ENCODE results near the gene TMC8.
"Not testable (repeated sequence)": the region's sequence is repeated elsewhere in the genome, so short reads cannot be mapped to it uniquely, and the experiment has no call there.

The TMC8 gene

GRCh38 chr17:78111016-78111726 lies 19.4 kb upstream of the TMC8 start:
- DNase-seq (ENCODE audit: low read depth) = no peak

- no peak for DNase-seq (ENCODE audit: low read depth)
Observed at GRCh38 chr17:78111727-78112517, 18.6 kb upstream of the TMC8 start.

GRCh38 chr17:78112518-78113471 lies 17.8 kb upstream of the TMC8 start:
- no peak for DNase-seq (ENCODE audit: low read depth)

- no peak for DNase-seq (ENCODE audit: low read depth)
Observed at GRCh38 chr17:78113804-78114785, 16.5 kb upstream of the TMC8 start.

- no peak for DNase-seq (ENCODE audit: low read depth)
Observed at GRCh38 chr17:78114831-78115723, 15.5 kb upstream of the TMC8 start.

GRCh38 chr17:78115803-78116202 lies 14.8 kb upstream of the TMC8 start:
- not testable (repeated sequence) for DNase-seq (ENCODE audit: low read depth)

DNA sequence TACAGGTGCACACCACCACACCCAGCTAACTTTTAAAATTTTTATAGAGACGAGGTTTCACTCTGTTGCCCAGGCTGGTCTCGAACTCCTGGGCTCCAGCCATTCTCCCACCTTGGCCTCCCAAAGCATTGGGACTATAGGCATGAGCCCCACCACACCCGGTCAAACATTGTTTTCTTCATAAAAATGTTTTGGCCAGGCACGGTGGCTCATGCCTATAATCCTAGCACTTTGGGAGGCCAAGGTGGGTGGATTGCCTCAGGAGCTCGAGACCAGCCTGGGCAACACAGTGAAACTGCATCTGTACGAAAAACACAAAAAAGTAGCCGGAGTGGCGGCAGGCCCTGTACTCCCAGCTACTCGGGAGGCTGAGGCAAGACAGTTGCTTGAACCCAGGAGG lies 14.2 kb upstream of the TMC8 start:
- no peak for DNase-seq (ENCODE audit: low read depth)

DNA sequence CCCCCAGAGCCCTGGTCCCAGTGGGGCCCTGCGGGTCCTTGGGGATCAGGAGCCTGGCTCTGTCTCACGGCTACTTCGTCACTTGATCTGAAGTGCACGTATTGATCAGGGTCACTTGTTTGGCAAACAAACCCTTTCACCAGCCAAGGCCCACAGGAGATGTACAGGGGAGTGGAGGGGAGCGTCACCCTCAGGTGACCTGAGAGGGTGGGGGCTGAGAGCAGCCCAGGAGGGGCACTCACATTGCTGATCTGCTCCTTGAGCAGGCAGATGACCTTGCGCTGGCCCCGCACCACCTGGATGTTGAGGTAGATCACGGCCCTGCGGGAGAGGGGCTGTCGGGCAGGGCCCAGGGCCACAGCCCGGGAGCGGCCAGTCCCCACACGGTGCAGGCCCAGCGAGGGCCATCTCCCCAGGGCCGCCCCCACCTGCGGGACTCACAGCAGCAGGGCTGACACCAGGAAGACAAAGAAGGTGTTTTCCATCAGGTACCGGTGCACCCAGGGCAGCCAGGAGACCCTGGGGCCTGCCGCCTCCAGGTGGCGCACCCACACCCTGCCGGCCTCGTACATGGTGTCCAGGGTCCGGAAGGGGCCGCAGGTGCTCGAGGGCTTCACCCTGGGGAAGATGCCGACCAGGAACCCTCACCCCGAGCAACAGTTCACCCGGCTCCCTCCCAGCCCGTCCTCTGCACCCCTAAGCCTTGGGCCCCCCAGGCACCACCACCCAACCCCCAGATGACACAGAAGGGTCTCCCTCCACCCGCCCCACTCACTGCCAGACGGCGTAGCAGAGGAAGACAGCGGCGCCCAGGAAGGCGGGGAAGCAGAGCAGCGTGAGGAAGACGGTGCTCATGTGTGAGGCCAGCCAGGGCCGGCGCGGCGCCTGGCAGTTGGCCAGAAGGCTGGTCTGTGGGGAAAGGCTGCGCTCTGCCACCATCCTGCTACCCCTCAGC lies 13.3 kb upstream of the TMC8 start:
- DNase-seq (ENCODE audit: low read depth) = no peak

GRCh38 chr17:78118801-78119241 lies 11.8 kb upstream of the TMC8 start:
- DNase-seq (ENCODE audit: low read depth) = no peak

GRCh38 chr17:78120537-78120936 lies 10.0 kb upstream of the TMC8 start:
- DNase-seq (ENCODE audit: low read depth) = no peak

- DNase-seq (ENCODE audit: low read depth) = no peak
Observed at GRCh38 chr17:78120971-78121800, 9.4 kb upstream of the TMC8 start.

- DNase-seq (ENCODE audit: low read depth) = no peak
Observed at GRCh38 chr17:78121801-78122215, 8.8 kb upstream of the TMC8 start.

- DNase-seq (ENCODE audit: low read depth) = no peak
Observed at GRCh38 chr17:78122216-78122930, 8.2 kb upstream of the TMC8 start.

- DNase-seq (ENCODE audit: low read depth) = no peak
Observed at GRCh38 chr17:78122931-78123249, 7.7 kb upstream of the TMC8 start.

- no peak for DNase-seq (ENCODE audit: low read depth)
Observed at GRCh38 chr17:78123258-78123929, 7.2 kb upstream of the TMC8 start.

DNA sequence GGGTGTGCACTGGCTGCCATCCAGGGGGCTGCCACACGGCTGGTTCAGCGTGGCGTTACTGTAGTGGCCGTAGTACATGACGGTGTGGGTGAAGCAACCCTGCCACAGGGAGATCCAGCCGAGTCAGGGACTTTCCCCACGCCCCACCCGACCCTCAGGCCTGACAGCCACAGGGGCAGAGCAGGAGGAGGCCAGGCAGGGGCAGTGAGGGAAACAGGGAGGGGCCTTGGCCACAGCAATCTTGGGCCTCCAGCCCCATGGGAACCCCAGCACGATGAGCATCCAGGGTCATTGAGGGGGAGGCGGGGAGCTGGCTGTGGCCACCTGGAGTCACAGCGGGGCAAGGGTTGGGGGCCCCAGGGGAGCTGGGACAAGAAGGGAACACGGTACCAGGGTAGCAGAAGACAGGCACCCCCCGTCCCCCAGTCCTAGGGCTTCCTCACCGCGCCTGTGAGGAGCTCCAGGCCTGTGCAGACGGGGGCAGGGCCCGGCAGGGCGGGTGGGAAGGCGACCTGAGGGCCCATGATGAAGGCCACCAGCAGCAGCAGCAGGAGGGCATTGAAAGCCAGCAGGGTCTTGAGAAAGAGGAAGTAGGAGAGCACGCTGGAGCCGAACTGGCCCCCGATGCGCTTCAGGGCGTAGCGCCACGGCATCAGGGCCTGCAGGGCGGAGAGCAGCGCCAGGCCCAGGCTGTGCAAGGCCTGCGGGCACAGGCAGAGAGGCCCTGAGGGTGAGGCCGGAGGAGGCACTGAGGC lies 6.3 kb upstream of the TMC8 start:
- no peak for DNase-seq (ENCODE audit: low read depth)

Data from HS-5 (cell line).